HEK293T (cell line): Measurements from ENCODE around the gene TMEM121.
"Not testable (repeated sequence)": the region's sequence is repeated elsewhere in the genome, so short reads cannot be mapped to it uniquely, and the experiment has no call there.

ENCODE experiments used
- ARNT ChIP-seq: fragments of 450-650 bp; IDR thresholded peaks from 2 replicates; pipeline ENCODE4 v1.6.1; 2017; ENCODE audit warnings: mild to moderate bottlenecking
- CTBP1 ChIP-seq: fragments of 450-650 bp; IDR thresholded peaks from 2 replicates; pipeline ENCODE4 v1.6.1; 2016; ENCODE audit warnings: borderline replicate concordance
- ELF4 ChIP-seq: fragments of 450-650 bp; IDR thresholded peaks from 2 replicates; pipeline ENCODE4 v1.6.1; 2017; ENCODE audit warnings: antibody characterized with exemption
- FOXA1 ChIP-seq: fragments of 450-650 bp; IDR thresholded peaks from 2 replicates; pipeline ENCODE4 v1.6.1; 2016; ENCODE audit warnings: mild to moderate bottlenecking
- HDGF ChIP-seq: fragments of 450-650 bp; IDR thresholded peaks from 2 replicates; pipeline ENCODE4 v1.6.1; 2017; ENCODE audit warnings: antibody characterized with exemption, borderline replicate concordance
- L3MBTL2 ChIP-seq: fragments of 450-650 bp; conservative IDR thresholded peaks from 2 replicates; pipeline ENCODE4 v1.6.1; 2016; ENCODE audit warnings: mild to moderate bottlenecking
- SP1 ChIP-seq: fragments of 450-650 bp; IDR thresholded peaks from 2 replicates; pipeline ENCODE4 v1.6.1; 2017
- SUZ12 ChIP-seq: fragments of 450-650 bp; IDR thresholded peaks from 2 replicates; pipeline ENCODE4 v1.6.1; 2016; ENCODE audit warnings: mild to moderate bottlenecking
- ZNF384 ChIP-seq: fragments of 450-650 bp; IDR thresholded peaks from 2 replicates; pipeline ENCODE4 v1.6.1; 2016

DNA sequence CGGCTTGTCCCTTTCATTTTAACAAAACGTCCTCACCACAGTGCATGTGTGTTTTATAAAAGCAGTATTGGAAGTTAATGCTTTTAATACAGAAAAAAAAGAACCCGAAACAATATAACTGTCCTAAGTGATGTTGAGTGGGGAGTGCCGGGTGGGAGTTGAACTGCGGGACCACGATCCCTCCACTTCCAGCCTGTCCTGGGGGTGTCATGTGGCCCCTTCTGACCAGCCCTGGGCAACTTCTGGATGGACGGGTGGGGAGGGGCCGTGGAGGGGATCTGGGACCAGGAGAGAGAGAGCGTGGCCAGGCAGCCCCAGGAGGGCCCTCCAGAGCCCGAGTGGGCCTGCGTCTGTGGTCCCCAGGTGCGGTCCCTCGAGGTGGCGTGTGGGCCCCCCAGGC lies 35.0 kb downstream of the TMEM121 start:
- TF ChIP-seq CTBP1, HDGF, ARNT, SP1, L3MBTL2, ELF4, FOXA1, SUZ12, ZNF384: not testable (repeated sequence)
